K562 (cell line): ENCODE measurements around the gene GANAB. TPM values are rescaled to one million over a fixed set of nuclear protein-coding genes. Genes with fewer than 3 reads are reported as not detected.

Source experiments
- ARID1B ChIP-seq: fragments of 450-650 bp; IDR thresholded peaks from 2 replicates; pipeline ENCODE4 v1.6.1; 2016; ENCODE audit warnings: antibody characterized with exemption, mild to moderate bottlenecking, inconsistent platforms
- E4F1 ChIP-seq: fragments of 250-450 bp; sonication (Bioruptor Pico); IDR thresholded peaks from 2 replicates; pipeline ENCODE4 v1.5.0; 2021; ENCODE audit warnings: mild to moderate bottlenecking, borderline replicate concordance
- ELF1 ChIP-seq: fragments of 200-800 bp; sonication (Bioruptor generic); IDR thresholded peaks from 2 replicates; pipeline ENCODE4 v1.6.1; 2016; ENCODE audit warnings: missing genetic modification characterization, missing compliant biosample characterization
- ELF2 ChIP-seq: fragments of 250-450 bp; sonication (Bioruptor Pico); IDR thresholded peaks from 2 replicates; pipeline ENCODE4 v1.5.0; 2021; ENCODE audit warnings: mild to moderate bottlenecking
- FOXO4 ChIP-seq: fragments of 450-650 bp; formaldehyde crosslinking; IDR thresholded peaks from 2 replicates; pipeline ENCODE4 v1.4.0; 2020; ENCODE audit warnings: mild to moderate bottlenecking, moderate library complexity
- GABPB1 ChIP-seq: sonication (generic); formaldehyde crosslinking; IDR thresholded peaks from 2 replicates; pipeline ENCODE4 v1.8.0; 2022; ENCODE audit warnings: mild to moderate bottlenecking, missing genetic modification reagents
- GTF2B ChIP-seq: IDR thresholded peaks from 2 replicates; pipeline ENCODE4 v1.6.1; 2011; ENCODE audit not compliant: insufficient read length; ENCODE audit errors: extremely low read depth
- HCFC1 ChIP-seq: IDR thresholded peaks from 2 replicates; pipeline ENCODE4 v1.6.1; 2012; ENCODE audit warnings: low read depth, low read length, improper control_type of control experiment
- HDAC2 ChIP-seq: fragments of 450-650 bp; IDR thresholded peaks from 2 replicates; pipeline ENCODE4 v1.6.1; 2016; ENCODE audit warnings: mild to moderate bottlenecking
- MNT ChIP-seq, 2 experiments: fragments of 450-650 bp; conservative IDR thresholded peaks; 2 replicates each; pipeline ENCODE4 v1.6.1; 2017; ENCODE audit warnings: mild to moderate bottlenecking in 2 of 2, moderate library complexity in 2 of 2
- NFIC ChIP-seq: fragments of 450-650 bp; IDR thresholded peaks from 2 replicates; pipeline ENCODE4 v1.6.1; 2017; ENCODE audit warnings: mild to moderate bottlenecking, inconsistent platforms
- RBM39 ChIP-seq: fragments of 200-400 bp; formaldehyde crosslinking; optimal IDR thresholded peaks from 2 replicates; pipeline ENCODE3; 2018; ENCODE audit warnings: low read depth, low read length
- RFX1 ChIP-seq: fragments of 450-650 bp; IDR thresholded peaks from 2 replicates; pipeline ENCODE4 v1.6.1; 2016; ENCODE audit warnings: mild to moderate bottlenecking, moderate library complexity
- polyA plus RNA-seq, 8 experiments: library from polyadenylated mRNA; depleted of rRNA in 4 of 8; stranded (reverse) in 5 of 8; unstranded in 3 of 8; fragments of >200 nt; fragmentation: Nextera tagmentation in 2 of 8; fragmentation: Illumina TruSeq in 1 of 8; extraction: Ambion mirVana in 2 of 8; extraction: Trizol in 1 of 8; gene quantifications; 2 replicates each; pipeline versions ENCODE4 v1.2.1 to v1.2.3, GENCODE V29; 2011 to 2014; ENCODE audit warnings: inconsistent platforms in 1 of 8, missing spikeins in 1 of 8
- total RNA-seq, 7 experiments: library from RNA; depleted of rRNA in 6 of 7; stranded (reverse); fragments of >200 nt in 6 of 7; fragmentation: Illumina TruSeq in 2 of 7; extraction: Trizol in 2 of 7; gene quantifications; 2 replicates each; pipeline versions ENCODE4 v1.2.1 to v1.2.3, GENCODE V29; 2011 to 2021; ENCODE audit warnings: low replicate concordance in 1 of 7

Gene GANAB
- total and polyA plus RNA-seq, 9 of the 15 experiments (the other 6 are each of a cell fraction or from before 2014, with no cell fraction given): 6.5 to 284 (median 161) TPM

GRCh38 chr11:62665599-62666258, 19.3 kb upstream of the GANAB start (continued):
- TF ChIP-seq HDAC2 (no peak), ARID1B (no peak), ELF2 (CRISPR knock-in tag) (no peak), E4F1 (CRISPR knock-in tag) (no peak), RFX1 (no peak), NFIC (no peak), GABPB1 (CRISPR knock-in tag) (no peak), FOXO4 (CRISPR knock-in tag) (0 out of 2 replicates have a peak, but pooled peaks have one; percentile 4), MNT (conservative IDR thresholded peaks at IDR 0.05) (peak in 1 of 2 experiments; percentile 9; a peak in 1 of 4 replicates), ELF1 (tag) (no peak), GTF2B (no peak), HCFC1 (no peak), RBM39 (peak; percentile 96)
- TF ChIP-seq, all 486 proteins: peak for 41
